K562 (cell line): ENCODE results near the gene FAXC. TPM values are rescaled to one million over a fixed set of nuclear protein-coding genes. Genes with fewer than 3 reads are reported as not detected.

Source experiments
- ATAC-seq: fragments of 200-7000 bp; cut with Tn5 transposase; 3 replicates; pipeline ENCODE4 v1.9.1; 2020; ENCODE audit warnings: moderate library complexity
- BruUV-seq: library from RNA; stranded (reverse); fragments of 400-500 nt; replicated peaks from 2 replicates; lab custom pipeline; 2021; lab: Mats Ljungman, UMichigan
- CTCF ChIA-PET: fragments of 300-600 bp; formaldehyde crosslinking; extraction: SDS; loops from one replicate; lab custom pipeline; 2021; ENCODE audit warnings: low intra/inter-chr PET ratio; lab: Yijun Ruan, JAX
- POLR2A ChIA-PET: fragments of 300-600, 350-650 bp; sonication (Branson Sonifier 250); formaldehyde crosslinking; extraction: SDS; loops from one replicate; lab custom pipeline; 2021; ENCODE audit warnings: antibody characterized with exemption, inconsistent platforms; lab: Yijun Ruan, JAX
- DNase-seq, 4 experiments: peaks; one replicate each; pipeline versions ENCODE4 v3.0.0 to v3.0.0-alpha.2; 2011 to 2018; ENCODE audit warnings: low spot score in 3 of 4, mixed read lengths in 3 of 4; ENCODE audit errors: extremely low read depth in 1 of 4
- FAIRE-seq: peaks from 2 replicates; lab custom pipeline; 2011; peaks lifted over from hg19 to GRCh38; lab: Jason Lieb, UNC
- H2AFZ ChIP-seq: 2 replicates; pipeline ENCODE4 v1.6.0; 2011; ENCODE audit warnings: low read depth, low read length, control low read depth, inconsistent platforms
- H3K27ac ChIP-seq: fragments of 200-600 bp; 3 replicates; pipeline ENCODE4 v1.8.0; 2011; ENCODE audit warnings: low read depth, mild to moderate bottlenecking, control low read depth, inconsistent platforms, low read length, moderate library complexity, mixed read lengths; ENCODE audit errors: extremely low read depth
- H3K27me3 ChIP-seq, 2 experiments: fragments of 300-600 bp in 1 of 2; 2 replicates in 1 of 2; 3 replicates in 1 of 2; pipeline versions ENCODE4 v1.6.0 to v1.8.0; 2011; ENCODE audit warnings: inconsistent platforms in 2 of 2, low read length in 2 of 2, mild to moderate bottlenecking in 1 of 2, mixed read lengths in 1 of 2, moderate library complexity in 1 of 2; ENCODE audit not compliant: control insufficient read depth in 2 of 2, insufficient read depth in 2 of 2
- H3K36me3 ChIP-seq: fragments of 300-600 bp; 3 replicates; pipeline ENCODE4 v1.8.0; 2011; ENCODE audit warnings: mild to moderate bottlenecking, low read length, inconsistent platforms; ENCODE audit not compliant: control insufficient read depth, insufficient read depth
- H3K4me1 ChIP-seq, 2 experiments: fragments of 200-600 bp in 1 of 2; replicated peaks in 1 of 2; 2 replicates in 1 of 2; 3 replicates in 1 of 2; pipeline versions ENCODE4 v1.5.1 to v1.8.0; 2011; ENCODE audit warnings: inconsistent platforms in 2 of 2, low read length in 2 of 2, mild to moderate bottlenecking in 1 of 2, mixed read lengths in 1 of 2, moderate library complexity in 1 of 2; ENCODE audit not compliant: control insufficient read depth in 2 of 2, insufficient read depth in 2 of 2
- H3K4me2 ChIP-seq: 2 replicates; pipeline ENCODE4 v1.6.1; 2011; ENCODE audit warnings: low read length, control low read depth, inconsistent platforms, mixed read lengths; ENCODE audit not compliant: insufficient read depth
- H3K4me3 ChIP-seq: fragments of 200-600 bp; sonication (generic), shearing (Covaris generic); 2 replicates; pipeline ENCODE4 v1.5.1; 2016; ENCODE audit warnings: control low read depth, inconsistent platforms
- H3K79me2 ChIP-seq: fragments of 200-600 bp; 3 replicates; pipeline ENCODE4 v1.8.0; 2011; ENCODE audit warnings: low read length, inconsistent platforms; ENCODE audit not compliant: control insufficient read depth, insufficient read depth
- H3K9ac ChIP-seq, 2 experiments: 2 replicates each; pipeline versions ENCODE4 v1.6.0 to v1.6.1; 2011; ENCODE audit warnings: low read depth in 2 of 2, low read length in 2 of 2, control low read depth in 1 of 2, inconsistent platforms in 1 of 2, mild to moderate bottlenecking in 1 of 2, mixed read lengths in 1 of 2; ENCODE audit not compliant: insufficient read depth in 1 of 2
- H3K9me1 ChIP-seq: one replicate; pipeline ENCODE4 v1.6.0; 2011; ENCODE audit warnings: inconsistent platforms, mild to moderate bottlenecking, low read length, moderate library complexity; ENCODE audit not compliant: control insufficient read depth, insufficient read depth
- H3K9me3 ChIP-seq: replicated peaks from 2 replicates; pipeline ENCODE4 v1.5.1; 2011; ENCODE audit warnings: low read depth, low read length, inconsistent platforms; ENCODE audit not compliant: control insufficient read depth, insufficient read depth
- H4K20me1 ChIP-seq: replicated peaks from 2 replicates; pipeline ENCODE4 v1.6.1; 2011; ENCODE audit warnings: low read length, inconsistent platforms, mixed read lengths; ENCODE audit not compliant: control insufficient read depth, insufficient read depth
- CBFA2T2 ChIP-seq: fragments of 450-650 bp; conservative IDR thresholded peaks from 2 replicates; pipeline ENCODE4 v1.6.1; 2017; ENCODE audit warnings: mild to moderate bottlenecking
- CTBP1 ChIP-seq: fragments of 450-650 bp; IDR thresholded peaks from 2 replicates; pipeline ENCODE4 v1.6.1; 2016; ENCODE audit warnings: borderline replicate concordance
- SMARCE1 ChIP-seq: fragments of 450-650 bp; IDR thresholded peaks from 2 replicates; pipeline ENCODE4 v1.7.1; 2016; ENCODE audit warnings: mild to moderate bottlenecking
- ZKSCAN3 ChIP-seq: fragments of 250-450 bp; sonication (Bioruptor Pico); IDR thresholded peaks from 2 replicates; pipeline ENCODE4 v1.4.0; 2020
- ZMIZ1 ChIP-seq, 2 experiments: fragments of 150-350 bp in 1 of 2; IDR thresholded peaks; 2 replicates each; pipeline ENCODE4 v1.6.1; 2012 to 2016; ENCODE audit warnings: low read depth in 2 of 2, low read length in 2 of 2, mild to moderate bottlenecking in 1 of 2, moderate library complexity in 1 of 2
- ZNF277 ChIP-seq: fragments of 250-450 bp; sonication (Bioruptor Pico); IDR thresholded peaks from 2 replicates; pipeline ENCODE4 v1.8.0; 2022; ENCODE audit warnings: inconsistent platforms, mild to moderate bottlenecking, moderate library complexity, borderline replicate concordance
- ZNF407 ChIP-seq: fragments of 450-650 bp; IDR thresholded peaks from 2 replicates; pipeline ENCODE4 v1.6.1; 2016; ENCODE audit warnings: low read depth
- WGBS: fragments of 100-300 bp; shearing (Covaris generic); methylation state at CpG from one replicate; pipeline ENCODE4 v1.1.6; 2016; ENCODE audit warnings: low coverage, mixed read lengths; ENCODE audit not compliant: insufficient coverage; ENCODE audit errors: missing lambda C conversion rate; 5-methylcytosine and 5-hydroxymethylcytosine counted together
- in situ Hi-C: fragments of 300-500 bp; cut with MboI; formaldehyde crosslinking; loops from 4 replicates; pipeline ENCODE4 v1.15.0; 2018; ENCODE audit warnings: inconsistent platforms, mixed read lengths
- intact Hi-C: fragments of 100-400 bp; cut with micrococcal nuclease; formaldehyde crosslinking; loops from 2 replicates; pipeline ENCODE4 v1.14.2; 2022
- polyA plus RNA-seq, 8 experiments: library from polyadenylated mRNA; depleted of rRNA in 4 of 8; stranded (reverse) in 5 of 8; unstranded in 3 of 8; fragments of >200 nt; fragmentation: Nextera tagmentation in 2 of 8; fragmentation: Illumina TruSeq in 1 of 8; extraction: Ambion mirVana in 2 of 8; extraction: Trizol in 1 of 8; gene quantifications; 2 replicates each; pipeline versions ENCODE4 v1.2.1 to v1.2.3, GENCODE V29; 2011 to 2014; ENCODE audit warnings: inconsistent platforms in 1 of 8, missing spikeins in 1 of 8
- total RNA-seq, 7 experiments: library from RNA; depleted of rRNA in 6 of 7; stranded (reverse); fragments of >200 nt in 6 of 7; fragmentation: Illumina TruSeq in 2 of 7; extraction: Trizol in 2 of 7; gene quantifications; 2 replicates each; pipeline versions ENCODE4 v1.2.1 to v1.2.3, GENCODE V29; 2011 to 2021; ENCODE audit warnings: low replicate concordance in 1 of 7

Gene FAXC
- total and polyA plus RNA-seq, 9 of the 15 experiments (the other 6 are each of a cell fraction or from before 2014, with no cell fraction given), result 0.06 to 0.40 (median 0.13) TPM; not detected in 5

GRCh38 chr6:99393698-99394531, 44.4 kb upstream of the FAXC start, which contains the start of gene COQ3:
COQ3 (minus strand) TSS chr6:99394195; CDS start chr6:99394179, 16 bp downstream.
- no peaks in the 10 kb centered on the region for H3K9me3 ChIP-seq
- 7% methylated on average over 54 of the region's 56 CpGs for WGBS
- peak within 1 kb of the TSS; percentile 98 for H2AFZ ChIP-seq
- H3K79me2 ChIP-seq, result peaks cover 12% of the 10 kb centered on the region; the same call in 2 of the 3 replicates
- in situ Hi-C loops, result no loop called here
- ChIA-PET CTCF (no interaction called here), POLR2A (interaction anchor here (0.7 to 2.4 kb wide), 13 partner anchors 9 to 583 kb away, joined by 3 to 14 read pairs (median 5); partner anchors contain the start of gene PNISR)
- H3K4me1 ChIP-seq, result peaks cover 3 to 4% of the 10 kb centered on the region in 2 experiments; a peak in 3 of 5 replicates
- H3K27ac ChIP-seq, result peak within 1 kb of the TSS; percentile 94
- no peaks in the 10 kb centered on the region for H3K27me3 ChIP-seq
- peak; percentile 84 to 92 (median 90) for DNase-seq
- H3K4me3 ChIP-seq, result peak within 1 kb of the TSS; percentile 75
- H3K9ac ChIP-seq, result peak within 1 kb of the TSS; percentile 92 to 95
- no peaks in the 10 kb centered on the region for H3K9me1 ChIP-seq
- peak within 1 kb of the TSS; percentile 77 for H3K4me2 ChIP-seq
- peak; percentile 91 for ATAC-seq
- FAIRE-seq, result peak; percentile 29
- TSS peak; percentile 80 for BruUV-seq
- no peaks in the 10 kb centered on the region for H4K20me1 ChIP-seq
- peaks cover 18% of the 10 kb centered on the region; the same call in 2 of the 3 replicates for H3K36me3 ChIP-seq
- intact Hi-C loops, result loop anchor here (1.0 to 5.0 kb wide), 2 partner anchors 31 to 62 kb away; partner anchors contain the start of gene PNISR
- TF ChIP-seq ZNF407 (0 out of 2 replicates have a peak, but pooled peaks have one; percentile 9), ZKSCAN3 (no peak), SMARCE1 (no peak), CBFA2T2 (no peak), CTBP1 (no peak), ZNF277 (CRISPR knock-in tag) (no peak), ZMIZ1 (IDR thresholded peaks at IDR 0.05; ENCODE audit: low read depth in 2 of 2, low read length in 2 of 2) (no peak)
